Measurements from ENCODE around the gene MPPE1.

The MPPE1 gene

DNA sequence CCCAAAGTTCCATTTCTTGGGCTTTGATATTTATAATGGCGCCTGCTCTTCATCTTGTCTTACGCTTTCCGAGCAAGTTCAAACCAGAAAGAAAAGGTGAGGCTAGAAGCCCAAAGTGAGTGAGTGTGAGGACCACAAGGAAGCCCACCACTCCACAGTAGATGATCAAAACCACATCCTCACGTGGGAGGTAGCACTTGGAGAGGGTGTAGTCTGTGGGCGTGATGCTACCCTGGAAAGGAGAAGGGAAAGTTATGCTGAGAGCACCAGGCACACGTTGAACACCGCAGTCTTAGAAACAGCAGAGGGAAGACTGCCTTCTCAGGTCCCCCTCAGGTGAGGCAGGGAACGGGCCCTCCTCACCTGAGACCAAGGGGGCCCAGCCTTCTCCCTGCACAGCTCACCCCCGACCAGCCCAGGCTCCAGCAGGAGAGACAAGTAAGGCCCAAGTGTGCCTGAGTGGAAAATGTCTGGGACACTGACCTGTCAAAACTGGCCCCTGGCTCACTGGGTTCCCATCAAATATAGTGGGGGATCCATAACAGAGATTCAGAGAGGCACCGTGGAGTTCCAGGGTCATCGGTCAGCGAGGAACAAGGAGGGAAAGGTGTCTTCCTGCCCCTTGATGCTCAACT is 23.6 kb downstream of the MPPE1 start:
- no peak for DNase-seq (ENCODE audit: low spot score)

GRCh38 chr18:11883153-11883552 is 25.0 kb downstream of the MPPE1 start:
- DNase-seq (ENCODE audit: low spot score), result no peak

GRCh38 chr18:11882636-11883035 is 25.5 kb downstream of the MPPE1 start:
- no peak for DNase-seq (ENCODE audit: low spot score)

DNA sequence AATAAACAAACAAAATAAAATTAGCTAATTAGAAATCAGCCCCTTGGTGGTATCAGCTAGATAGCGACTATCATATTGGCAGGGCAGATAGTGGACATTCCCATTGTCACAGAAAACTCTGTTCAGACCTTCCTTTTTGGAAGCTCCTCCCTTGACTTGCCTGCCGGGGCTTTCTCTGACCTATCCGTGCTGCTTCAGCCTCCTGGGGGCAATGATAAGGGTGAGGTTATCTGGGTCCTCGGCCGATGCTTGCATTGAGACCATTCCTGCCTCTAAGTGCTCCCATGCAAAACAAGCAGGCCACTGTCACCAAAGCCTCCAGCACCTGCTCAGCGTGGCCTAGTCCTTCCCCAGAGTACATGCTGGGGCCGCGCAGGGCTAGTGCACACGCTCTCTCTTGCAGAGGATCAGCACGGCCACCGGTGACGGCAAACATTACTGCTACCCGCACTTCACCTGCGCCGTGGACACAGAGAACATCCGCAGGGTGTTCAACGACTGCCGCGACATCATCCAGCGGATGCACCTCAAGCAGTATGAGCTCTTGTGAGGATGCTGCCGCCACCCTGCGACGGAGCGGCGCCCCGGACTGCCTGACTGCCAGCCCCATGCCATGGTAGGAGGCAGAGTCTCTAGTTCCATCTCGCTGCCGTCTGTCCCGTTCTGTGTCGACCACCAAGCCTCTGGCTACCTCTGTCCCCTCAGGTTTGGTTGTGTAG is 27.4 kb downstream of the MPPE1 start:
- peak; percentile 34 for DNase-seq (ENCODE audit: low spot score)

DNA sequence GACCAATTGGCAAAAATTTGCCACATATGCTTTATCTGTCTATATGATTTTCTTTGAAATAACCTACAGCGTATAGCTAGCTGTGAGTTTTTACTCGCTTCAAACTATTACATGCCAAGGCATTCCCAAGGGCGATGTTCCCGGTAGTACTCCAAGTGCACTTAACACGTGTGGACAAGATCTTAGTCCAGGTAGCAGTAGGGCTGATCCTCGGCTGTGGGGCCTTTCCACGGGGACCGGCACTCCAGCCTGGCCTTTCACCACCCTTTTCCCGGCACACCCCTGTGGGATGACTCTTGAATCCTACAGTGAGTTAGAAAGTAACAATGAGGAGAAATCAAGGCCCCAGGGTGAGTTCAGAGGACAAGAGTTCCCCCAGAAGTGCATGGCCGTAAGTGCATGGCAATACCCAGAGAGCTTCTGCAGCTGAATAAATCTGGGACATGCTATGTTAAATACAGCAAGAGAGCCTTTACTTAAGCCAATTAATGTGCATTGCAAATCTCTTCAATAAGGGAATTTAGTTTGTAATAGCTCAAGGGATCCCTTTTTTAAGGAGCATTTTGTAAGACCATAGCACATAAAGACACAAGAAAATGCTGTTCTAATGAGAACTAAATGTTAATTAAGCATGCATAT is 30.5 kb downstream of the MPPE1 start:
- DNase-seq (ENCODE audit: low spot score), result no peak

GRCh38 chr18:11874676-11875075 is 33.4 kb downstream of the MPPE1 start:
- no peak for DNase-seq (ENCODE audit: low spot score)

GRCh38 chr18:11873670-11874340 is 34.3 kb downstream of the MPPE1 start:
- no peak for DNase-seq (ENCODE audit: low spot score)

GRCh38 chr18:11872479-11873136 is 35.5 kb downstream of the MPPE1 start:
- DNase-seq (ENCODE audit: low spot score), result peak; percentile 27

DNA sequence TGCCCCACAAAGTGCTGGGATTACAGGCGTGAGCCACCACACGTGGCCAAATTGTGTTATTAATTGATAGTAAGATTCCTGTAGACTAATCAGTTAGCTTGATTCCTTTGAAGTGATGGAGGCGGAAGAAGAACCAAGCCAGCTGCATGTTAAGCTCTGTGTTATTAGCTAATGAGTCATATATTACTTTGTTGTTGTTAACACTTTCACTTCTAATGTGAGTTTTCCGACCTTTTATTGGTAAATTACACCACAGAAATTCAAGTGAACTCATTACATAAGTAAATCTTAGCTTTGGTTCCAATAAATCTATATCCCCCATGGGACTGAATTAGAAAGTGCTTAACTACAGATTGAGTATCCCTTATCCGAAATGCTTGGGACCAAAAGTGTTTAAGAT is 36.6 kb downstream of the MPPE1 start:
- DNase-seq (ENCODE audit: low spot score), result no peak

- no peak for DNase-seq (ENCODE audit: low spot score)
Measured at GRCh38 chr18:11868230-11868629, 39.9 kb downstream of the MPPE1 start.

GRCh38 chr18:11866764-11867163 is 41.4 kb downstream of the MPPE1 start:
- no peak for DNase-seq (ENCODE audit: low spot score)

GRCh38 chr18:11866329-11866728 is 41.8 kb downstream of the MPPE1 start:
- DNase-seq (ENCODE audit: low spot score), result no peak

GRCh38 chr18:11865071-11865470 is 43.0 kb downstream of the MPPE1 start:
- DNase-seq (ENCODE audit: low spot score), result no peak

DNA sequence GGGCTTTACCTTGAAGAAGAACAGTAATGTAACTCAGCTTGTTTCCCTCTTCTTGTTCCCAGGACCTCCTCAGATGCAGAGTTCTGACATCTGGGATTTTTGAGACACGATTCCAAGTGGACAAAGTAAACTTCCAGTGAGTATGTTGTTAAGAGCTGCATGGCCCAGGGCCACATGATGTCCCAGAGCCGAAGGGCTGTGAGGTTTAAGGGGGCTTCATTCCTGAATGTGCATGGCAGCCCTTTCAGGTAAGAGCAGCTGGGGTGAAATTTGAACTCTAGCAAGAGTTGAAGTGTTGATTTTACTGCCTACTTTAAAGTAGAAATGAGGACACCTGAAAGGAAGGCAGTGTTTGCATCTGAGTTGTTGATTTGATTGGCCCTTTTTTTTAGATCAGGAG is 43.6 kb downstream of the MPPE1 start:
- DNase-seq (ENCODE audit: low spot score), result no peak

GRCh38 chr18:11862468-11863137 is 45.5 kb downstream of the MPPE1 start:
- DNase-seq (ENCODE audit: low spot score), result no peak

DNA sequence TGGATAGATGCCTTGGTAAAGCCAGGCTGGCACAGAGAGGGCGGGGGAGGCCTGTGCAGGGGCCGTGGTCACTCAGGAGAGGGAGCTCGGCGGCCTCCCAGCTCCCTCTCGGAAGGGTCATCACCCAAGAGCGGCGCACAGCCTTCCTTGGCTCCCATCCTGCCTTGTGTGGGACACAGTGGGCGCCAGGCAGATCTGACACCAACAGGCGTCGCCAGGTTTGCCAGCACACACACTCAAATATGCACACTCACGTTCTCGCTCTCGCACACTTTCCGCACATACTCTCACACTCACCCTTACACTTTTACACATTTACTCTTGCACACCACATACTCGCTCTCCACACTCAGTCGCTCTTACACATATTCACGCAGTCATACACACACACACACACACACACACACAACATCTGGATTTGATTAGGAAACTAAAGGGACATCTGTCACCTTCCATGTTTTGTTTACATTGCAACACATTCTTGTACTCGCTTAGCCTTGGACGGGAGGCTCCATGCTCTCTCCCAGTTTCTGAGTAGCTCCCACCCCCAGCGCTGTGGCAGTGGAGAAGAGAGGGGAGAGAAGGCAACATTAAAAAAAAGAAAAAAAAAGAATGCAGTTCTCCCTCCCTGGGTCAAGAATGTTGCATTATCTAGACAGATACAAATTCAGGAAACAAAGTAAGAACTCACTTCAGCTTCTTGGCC is 46.4 kb downstream of the MPPE1 start:
- DNase-seq (ENCODE audit: low spot score), result no peak

DNA sequence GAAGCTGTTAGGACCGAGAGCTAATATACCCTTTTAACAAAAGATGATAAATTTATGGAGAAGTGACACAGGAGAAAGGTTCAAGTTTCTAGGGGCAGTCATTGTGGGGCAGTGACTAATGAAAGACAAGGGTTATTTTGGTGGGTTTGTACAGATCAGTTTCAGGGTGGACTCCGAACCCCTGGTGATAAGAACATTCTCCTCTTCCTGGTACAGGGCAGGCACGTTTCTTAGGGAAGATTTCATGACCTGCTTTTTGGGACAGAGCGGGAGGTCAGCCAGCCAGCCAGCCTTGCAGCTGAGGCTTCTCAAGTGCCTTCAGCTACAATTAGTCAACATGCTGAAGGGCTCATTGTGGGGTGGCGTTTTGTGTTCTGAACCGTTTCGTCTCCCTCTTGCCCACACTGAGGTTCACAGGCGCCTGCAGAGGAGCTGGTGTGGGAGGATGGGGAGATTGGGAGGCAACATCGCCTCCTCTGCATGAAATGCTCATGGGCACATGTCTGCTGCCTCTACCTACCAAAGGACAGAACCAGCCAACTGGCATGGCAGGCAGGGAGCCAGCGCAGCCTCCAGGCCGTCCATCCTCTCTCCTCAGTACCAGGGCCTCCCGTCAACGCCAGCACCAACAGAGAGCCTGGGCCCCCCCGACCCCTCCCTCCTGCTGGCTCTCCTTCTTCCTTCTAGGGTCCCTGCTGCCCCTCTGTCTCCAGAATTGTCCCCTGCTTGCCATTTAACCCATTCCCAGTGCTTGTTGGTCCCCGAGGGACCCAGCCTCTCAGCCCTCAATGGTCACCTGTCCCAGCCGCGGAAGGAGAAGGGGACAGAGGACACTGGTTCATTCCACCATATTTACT is 47.3 kb downstream of the MPPE1 start:
- DNase-seq (ENCODE audit: low spot score), result no peak

DNA sequence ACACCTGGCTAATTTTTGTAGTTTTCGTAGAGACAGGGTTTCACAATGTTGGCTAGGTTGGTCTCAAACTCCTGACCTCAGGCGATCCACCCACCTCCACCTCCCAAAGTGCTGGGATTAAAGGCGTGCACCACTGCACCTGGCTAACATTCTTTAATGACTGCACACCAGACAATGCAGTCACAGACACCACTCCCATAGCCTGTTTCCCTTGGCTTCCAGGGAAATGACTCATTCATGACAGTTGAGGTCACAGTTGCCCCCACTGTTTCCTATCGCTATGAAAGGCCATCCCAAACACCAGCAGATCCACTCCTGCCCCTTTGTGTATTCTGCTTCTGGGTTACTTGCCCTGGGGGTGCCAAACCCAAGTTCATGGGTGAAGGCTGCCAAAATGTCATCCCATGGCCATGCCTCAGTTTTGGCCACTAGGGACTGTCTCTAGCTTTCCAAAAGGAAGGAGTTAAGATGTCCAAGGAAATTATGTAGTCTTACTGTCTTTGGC is 48.2 kb downstream of the MPPE1 start:
- DNase-seq (ENCODE audit: low spot score), result no peak

DNA sequence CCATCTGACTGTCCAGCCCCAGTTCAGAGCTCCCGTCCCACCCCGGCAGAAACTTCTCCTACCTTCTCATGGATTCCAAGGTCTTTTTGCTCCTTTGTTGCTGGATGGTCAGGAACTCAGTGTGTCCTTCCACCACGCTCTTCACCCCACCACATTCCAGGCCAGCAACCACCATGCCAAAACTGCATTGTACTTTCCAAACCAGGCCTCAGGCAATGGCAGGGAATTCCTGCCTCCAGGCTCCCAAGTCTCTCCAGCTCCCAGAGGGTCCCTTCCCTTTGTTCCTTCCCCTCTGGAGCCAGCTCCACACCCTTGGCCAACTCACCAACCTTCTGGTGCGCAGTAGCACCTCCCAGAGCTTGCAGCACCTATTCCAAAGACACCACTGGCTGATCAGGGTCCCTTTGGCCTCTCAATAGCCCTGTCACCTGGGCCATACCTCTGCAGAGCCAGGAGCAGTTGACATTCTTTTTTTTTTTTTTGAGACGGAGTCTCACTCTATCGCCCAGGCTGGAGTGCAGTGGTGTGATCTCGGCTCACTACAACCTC is 48.8 kb downstream of the MPPE1 start:
- no peak for DNase-seq (ENCODE audit: low spot score)
